NCI-H82 (cell line): ENCODE measurements around the gene ADAMTS14.
"Not testable (repeated sequence)": the region's sequence is repeated elsewhere in the genome, so short reads cannot be mapped to it uniquely, and the experiment has no call there.

Source experiments
- DNase-seq: peaks from one replicate; lab custom pipeline; 2025; lab: John Stamatoyannopoulos, UW

ADAMTS14 gene

GRCh38 chr10:70658582-70659136, 13.6 kb upstream of the ADAMTS14 start:
- no peak for DNase-seq

- no peak for DNase-seq
These were observed 13.0 kb upstream of the ADAMTS14 start for GRCh38 chr10:70659306-70659705.

GRCh38 chr10:70660722-70661121, 11.6 kb upstream of the ADAMTS14 start:
- no peak for DNase-seq

- DNase-seq, result no peak
These were observed 10.5 kb upstream of the ADAMTS14 start for GRCh38 chr10:70661623-70662361.

GRCh38 chr10:70662362-70663220, 9.7 kb upstream of the ADAMTS14 start:
- DNase-seq, result no peak

GRCh38 chr10:70663458-70664409, 8.6 kb upstream of the ADAMTS14 start:
- DNase-seq, result peak; percentile 36

- no peak for DNase-seq
These were observed 7.6 kb upstream of the ADAMTS14 start for GRCh38 chr10:70664702-70665195.

- no peak for DNase-seq
These were observed 5.1 kb upstream of the ADAMTS14 start for GRCh38 chr10:70666960-70667798.

GRCh38 chr10:70667818-70668217, 4.5 kb upstream of the ADAMTS14 start:
- DNase-seq, result not testable (repeated sequence)

- no peak for DNase-seq
These were observed 3.8 kb upstream of the ADAMTS14 start for GRCh38 chr10:70668454-70668970.

GRCh38 chr10:70669015-70669414, 3.3 kb upstream of the ADAMTS14 start:
- DNase-seq, result no peak

GRCh38 chr10:70669732-70670317, 2.5 kb upstream of the ADAMTS14 start:
- DNase-seq, result no peak

GRCh38 chr10:70671619-70672164, 614 bp upstream of the ADAMTS14 start:
- DNase-seq, result no peak

- DNase-seq, result no peak
These were observed 980 bp downstream of the ADAMTS14 start for GRCh38 chr10:70673043-70673928.

GRCh38 chr10:70673929-70674559, 1.7 kb downstream of the ADAMTS14 start:
- no peak for DNase-seq

- DNase-seq, result peak; percentile 67
These were observed 2.5 kb downstream of the ADAMTS14 start for GRCh38 chr10:70674560-70675495.
